Measurements from ENCODE around the gene SLC1A6.

GRCh38 chr19:15028490-15028889 is 48.8 kb upstream of the SLC1A6 start:
- no peak for TF ChIP-seq REST (IDR thresholded peaks at IDR 0.05)
- no peak for TF ChIP-seq CTCF (IDR thresholded peaks at IDR 0.05; ENCODE audit: low read depth, low read length, missing input control)
- no peak for TF ChIP-seq ZBTB33 (IDR thresholded peaks at IDR 0.05)
- no peak for TF ChIP-seq ATF3 (IDR thresholded peaks at IDR 0.05)
- no peak for TF ChIP-seq TAF1 (conservative IDR thresholded peaks at IDR 0.05)
- no peak for TF ChIP-seq GABPA (IDR thresholded peaks at IDR 0.05 in 1 of 2, conservative IDR thresholded peaks at IDR 0.05 in 1 of 2)
